ENCODE measurements around the gene BEST4.
"Not testable (repeated sequence)": the region's sequence is repeated elsewhere in the genome, so short reads cannot be mapped to it uniquely, and the experiment has no call there.

BEST4 gene

GRCh38 chr1:44802306-44803061 lies 14.5 kb upstream of the BEST4 start:
- no peak for DNase-seq (ENCODE audit: low read depth in 2 of 2)

GRCh38 chr1:44801491-44802305 lies 13.7 kb upstream of the BEST4 start:
- peak; percentile 31 to 38 for DNase-seq (ENCODE audit: low read depth in 2 of 2)

GRCh38 chr1:44799770-44800584 lies 12.0 kb upstream of the BEST4 start, which contains the start of gene PLK3:
TSS of gene PLK3 (plus strand) at chr1:44800377. CDS start at chr1:44800464, 87 bp downstream.
- peak; percentile 94 to 98 for DNase-seq (ENCODE audit: low read depth in 2 of 2)

GRCh38 chr1:44798481-44799365 lies 10.8 kb upstream of the BEST4 start:
- no peak for DNase-seq (ENCODE audit: low read depth in 2 of 2)

GRCh38 chr1:44797886-44798285 lies 9.9 kb upstream of the BEST4 start:
- not testable (repeated sequence) for DNase-seq (ENCODE audit: low read depth in 2 of 2)

- DNase-seq (ENCODE audit: low read depth in 2 of 2) = no peak
Observed at GRCh38 chr1:44792736-44793502, 4.9 kb upstream of the BEST4 start.

- no peak for DNase-seq (ENCODE audit: low read depth in 2 of 2)
Observed at GRCh38 chr1:44790968-44791801, 3.2 kb upstream of the BEST4 start.

GRCh38 chr1:44787506-44787905 lies 464 bp downstream of the BEST4 start:
- no peak for DNase-seq (ENCODE audit: low read depth in 2 of 2)

- DNase-seq (ENCODE audit: low read depth in 2 of 2) = no peak
Observed at GRCh38 chr1:44786841-44787426, 1.0 kb downstream of the BEST4 start.

GRCh38 chr1:44786138-44786840 lies 1.7 kb downstream of the BEST4 start:
- DNase-seq (ENCODE audit: low read depth in 2 of 2) = peak; percentile 73 to 82

- no peak for DNase-seq (ENCODE audit: low read depth in 2 of 2)
Observed at GRCh38 chr1:44785501-44786137, 2.4 kb downstream of the BEST4 start.

GRCh38 chr1:44785029-44785380 lies 3.0 kb downstream of the BEST4 start:
- no peak for DNase-seq (ENCODE audit: low read depth in 2 of 2)

GRCh38 chr1:44784094-44785028 lies 3.6 kb downstream of the BEST4 start:
- DNase-seq (ENCODE audit: low read depth in 2 of 2) = peak in 1 of 2 donors; percentile 34

GRCh38 chr1:44783697-44784093 lies 4.3 kb downstream of the BEST4 start:
- DNase-seq (ENCODE audit: low read depth in 2 of 2) = no peak

- no peak for DNase-seq (ENCODE audit: low read depth in 2 of 2)
Observed at GRCh38 chr1:44780583-44781121, 7.3 kb downstream of the BEST4 start.
